ENCODE measurements around the gene C20orf144.

DNA sequence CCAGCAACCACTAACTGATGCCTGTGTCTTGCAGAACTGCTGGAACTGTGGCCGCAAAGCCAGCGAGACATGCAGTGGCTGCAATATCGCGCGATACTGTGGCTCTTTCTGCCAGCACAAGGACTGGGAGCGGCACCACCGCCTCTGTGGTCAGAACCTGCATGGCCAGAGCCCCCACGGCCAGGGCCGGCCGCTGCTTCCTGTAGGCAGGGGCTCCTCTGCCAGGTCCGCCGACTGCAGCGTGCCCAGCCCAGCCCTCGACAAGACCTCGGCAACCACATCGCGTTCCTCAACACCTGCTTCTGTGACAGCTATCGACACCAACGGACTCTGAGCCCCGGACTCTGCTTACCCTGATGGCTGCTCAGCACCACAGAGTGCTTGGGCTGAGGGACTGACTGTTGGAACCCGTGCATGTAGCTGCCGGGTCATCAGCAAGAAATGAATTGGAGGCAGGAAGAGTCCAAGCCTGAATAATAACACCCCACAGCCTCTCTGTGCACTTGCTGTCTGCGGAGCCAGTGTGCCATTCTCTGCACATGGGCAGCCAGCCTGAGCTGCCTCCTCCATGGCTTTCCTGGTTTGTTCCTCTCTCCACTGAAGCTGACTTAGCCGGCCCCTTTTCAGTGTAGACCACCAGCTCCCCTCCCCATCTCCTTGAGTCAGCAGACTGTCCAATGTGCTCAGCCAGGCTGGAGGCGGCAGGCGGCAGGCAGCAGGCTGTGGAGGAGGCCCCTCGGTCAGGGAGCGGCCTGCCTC is 17.6 kb upstream of the C20orf144 start:
- TF ChIP-seq, protein P1, sequence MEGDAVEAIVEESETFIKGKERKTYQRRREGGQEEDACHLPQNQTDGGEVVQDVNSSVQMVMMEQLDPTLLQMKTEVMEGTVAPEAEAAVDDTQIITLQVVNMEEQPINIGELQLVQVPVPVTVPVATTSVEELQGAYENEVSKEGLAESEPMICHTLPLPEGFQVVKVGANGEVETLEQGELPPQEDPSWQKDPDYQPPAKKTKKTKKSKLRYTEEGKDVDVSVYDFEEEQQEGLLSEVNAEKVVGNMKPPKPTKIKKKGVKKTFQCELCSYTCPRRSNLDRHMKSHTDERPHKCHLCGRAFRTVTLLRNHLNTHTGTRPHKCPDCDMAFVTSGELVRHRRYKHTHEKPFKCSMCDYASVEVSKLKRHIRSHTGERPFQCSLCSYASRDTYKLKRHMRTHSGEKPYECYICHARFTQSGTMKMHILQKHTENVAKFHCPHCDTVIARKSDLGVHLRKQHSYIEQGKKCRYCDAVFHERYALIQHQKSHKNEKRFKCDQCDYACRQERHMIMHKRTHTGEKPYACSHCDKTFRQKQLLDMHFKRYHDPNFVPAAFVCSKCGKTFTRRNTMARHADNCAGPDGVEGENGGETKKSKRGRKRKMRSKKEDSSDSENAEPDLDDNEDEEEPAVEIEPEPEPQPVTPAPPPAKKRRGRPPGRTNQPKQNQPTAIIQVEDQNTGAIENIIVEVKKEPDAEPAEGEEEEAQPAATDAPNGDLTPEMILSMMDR (IDR thresholded peaks at IDR 0.05 in 4 of 5, conservative IDR thresholded peaks at IDR 0.05 in 1 of 5): no peak
- TF ChIP-seq POLR2A (IDR thresholded peaks at IDR 0.05): no peak
